Measurements from ENCODE around the gene GNAQ. TPM values are rescaled to one million over a fixed set of nuclear protein-coding genes. Genes with fewer than 3 reads are reported as not detected.

GNAQ gene
- total and polyA plus RNA-seq, 5 donors from 2014 or later: 8.5 to 79.4 (median 17.4) TPM

DNA sequence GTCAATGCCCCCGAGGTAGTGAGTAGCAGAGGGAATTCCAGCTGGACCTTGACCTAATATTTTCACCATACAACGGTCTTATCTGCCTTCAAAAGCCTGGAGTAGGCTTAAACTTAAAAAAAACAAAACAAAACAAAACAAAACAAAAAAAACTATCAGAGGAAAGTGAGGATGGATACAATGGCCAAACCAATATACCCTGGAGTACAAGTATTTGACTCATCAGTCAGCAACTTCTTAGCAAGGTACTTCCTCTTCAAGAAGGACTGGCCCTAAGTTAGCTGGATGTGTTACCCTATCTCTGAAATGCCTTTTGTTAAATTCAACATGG lies 222.9 kb downstream of the GNAQ start:
- Mint-ChIP-seq H3K27ac (peak overlapping the region in 2 of 3 donors; percentile 26 to 44), H3K27me3 (no peaks in the 10 kb centered on the region), H3K4me1 (peaks cover 29 to 51% (median 42%) of the 10 kb centered on the region in 4 donors), H3K36me3 (peaks cover 59% of the 10 kb centered on the region), H3K4me3 (peak overlapping the region in 1 of 4 donors; percentile 37), H3K9me3 (peaks cover 0 to 1% (median 0%) of the 10 kb centered on the region in 7 donors)
- H3K9me3 ChIP-seq (ENCODE audit: control insufficient read depth in 2 of 2, low read length in 2 of 2): no peaks in the 10 kb centered on the region
- H3K4me1 ChIP-seq (ENCODE audit: control insufficient read depth, insufficient read depth, low read length, poor library complexity, severe bottlenecking): peaks cover 14% of the 10 kb centered on the region
- H3K27me3 ChIP-seq (ENCODE audit: control insufficient read depth, insufficient read depth, low read length): no peaks in the 10 kb centered on the region
- no peak overlapping the region for H3K27ac ChIP-seq (ENCODE audit: insufficient read depth, low read length, poor library complexity, severe bottlenecking)
- no peak overlapping the region for H3K4me3 ChIP-seq (ENCODE audit: low read depth, low read length)
- H3K36me3 ChIP-seq (ENCODE audit: control insufficient read depth, insufficient read depth, low read length): peaks cover 23% of the 10 kb centered on the region
- DNase-seq (no peak), ATAC-seq (ENCODE audit: low read depth in 2 of 2) (no peak)

DNA sequence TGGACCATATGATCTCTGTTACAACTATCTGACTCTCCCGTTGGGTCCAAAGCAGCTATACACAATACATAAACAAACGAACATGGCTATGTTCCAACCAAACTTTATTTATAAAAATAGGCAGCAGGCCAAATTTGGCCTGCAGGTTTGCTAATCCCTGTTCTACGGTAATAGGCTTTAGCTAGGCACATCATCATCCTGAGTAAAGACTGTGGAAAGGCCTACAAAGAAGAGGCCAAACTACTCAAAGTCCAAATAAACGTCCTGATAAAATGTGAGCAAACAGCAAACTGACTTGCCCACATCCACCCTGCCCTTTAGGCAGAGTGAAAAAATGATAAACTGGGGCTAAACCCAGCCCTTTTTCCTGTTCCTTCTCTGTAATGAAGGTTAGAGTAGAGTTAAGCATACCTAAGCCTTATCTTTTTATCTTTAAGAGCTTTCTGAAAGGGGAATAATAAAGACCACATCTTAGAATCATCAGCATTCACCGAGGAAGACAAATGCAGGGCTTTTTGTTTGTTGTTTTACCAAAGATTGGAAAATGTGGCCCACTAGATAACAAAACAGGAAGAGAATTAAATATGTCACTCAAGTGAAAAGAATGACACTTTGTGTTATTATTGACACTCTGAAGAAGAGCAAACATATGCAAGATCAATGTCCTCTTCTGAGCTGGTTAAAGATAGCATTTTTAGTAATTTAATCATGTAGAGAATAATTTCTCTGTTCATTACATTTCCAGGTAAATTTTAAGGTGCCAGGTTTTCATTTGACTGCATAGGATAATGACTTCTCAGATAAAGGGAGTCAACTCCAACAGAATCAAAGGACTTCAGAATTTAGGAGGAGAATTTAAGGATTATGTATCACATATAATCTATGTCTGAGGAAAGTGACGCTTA lies 223.5 kb downstream of the GNAQ start:
- Mint-ChIP-seq H3K36me3 (peaks cover 59% of the 10 kb centered on the region), H3K4me1 (peaks cover 33 to 51% (median 41%) of the 10 kb centered on the region in 4 donors), H3K4me3 (peak overlapping the region in 1 of 4 donors; percentile 23), H3K9me3 (peaks cover 0 to 1% (median 0%) of the 10 kb centered on the region in 7 donors), H3K27me3 (no peaks in the 10 kb centered on the region), H3K27ac (peak overlapping the region in 2 of 3 donors; percentile 26 to 44)
- peaks cover 14% of the 10 kb centered on the region for H3K4me1 ChIP-seq (ENCODE audit: control insufficient read depth, insufficient read depth, low read length, poor library complexity, severe bottlenecking)
- H3K27ac ChIP-seq (ENCODE audit: insufficient read depth, low read length, poor library complexity, severe bottlenecking): peak overlapping the region; percentile 29
- no peaks in the 10 kb centered on the region for H3K27me3 ChIP-seq (ENCODE audit: control insufficient read depth, insufficient read depth, low read length)
- DNase-seq (peak in 1 of 3 donors; percentile 32), ATAC-seq (ENCODE audit: low read depth in 2 of 2) (no peak)
- peaks cover 17% of the 10 kb centered on the region for H3K36me3 ChIP-seq (ENCODE audit: control insufficient read depth, insufficient read depth, low read length)
- no peaks in the 10 kb centered on the region for H3K9me3 ChIP-seq (ENCODE audit: control insufficient read depth in 2 of 2, low read length in 2 of 2)
- peak overlapping the region; percentile 4 for H3K4me3 ChIP-seq (ENCODE audit: low read depth, low read length)

DNA sequence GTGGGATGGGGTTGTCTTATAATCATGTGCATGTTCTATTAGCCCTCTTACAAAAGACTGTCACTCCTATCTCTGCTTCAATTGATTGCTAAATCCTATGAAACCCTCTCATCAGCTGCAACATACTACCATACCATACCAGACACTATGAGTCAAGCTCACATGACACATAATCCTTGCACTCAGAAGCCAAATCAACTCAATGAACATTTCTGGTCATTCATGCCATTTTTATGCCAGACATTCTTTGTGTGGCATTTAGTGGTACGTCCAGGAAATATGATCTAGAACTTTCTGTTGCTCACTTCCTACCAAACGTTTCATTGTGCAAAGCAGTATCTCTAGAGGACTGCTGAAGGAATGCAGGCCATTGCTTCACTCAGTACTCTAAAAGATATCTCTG lies 224.3 kb downstream of the GNAQ start:
- Histone ChIP-seq H3K36me3 (ENCODE audit: control insufficient read depth, insufficient read depth, low read length) (peaks cover 17% of the 10 kb centered on the region), H3K4me1 (ENCODE audit: control insufficient read depth, insufficient read depth, low read length, poor library complexity, severe bottlenecking) (peaks cover 14% of the 10 kb centered on the region), H3K27me3 (ENCODE audit: control insufficient read depth, insufficient read depth, low read length) (no peaks in the 10 kb centered on the region), H3K27ac (ENCODE audit: insufficient read depth, low read length, poor library complexity, severe bottlenecking) (no peak overlapping the region), H3K9me3 (ENCODE audit: control insufficient read depth in 2 of 2, low read length in 2 of 2) (no peaks in the 10 kb centered on the region), H3K4me3 (ENCODE audit: low read depth, low read length) (no peak overlapping the region)
- Mint-ChIP-seq H3K4me3 (peak overlapping the region in 1 of 4 donors; percentile 13), H3K27me3 (no peaks in the 10 kb centered on the region), H3K27ac (no peak overlapping the region), H3K4me1 (peaks cover 35 to 51% (median 41%) of the 10 kb centered on the region in 4 donors), H3K9me3 (peaks cover 0 to 1% (median 0%) of the 10 kb centered on the region in 7 donors), H3K36me3 (peaks cover 61% of the 10 kb centered on the region)
- ATAC-seq (ENCODE audit: low read depth in 2 of 2) (no peak), DNase-seq (no peak)

DNA sequence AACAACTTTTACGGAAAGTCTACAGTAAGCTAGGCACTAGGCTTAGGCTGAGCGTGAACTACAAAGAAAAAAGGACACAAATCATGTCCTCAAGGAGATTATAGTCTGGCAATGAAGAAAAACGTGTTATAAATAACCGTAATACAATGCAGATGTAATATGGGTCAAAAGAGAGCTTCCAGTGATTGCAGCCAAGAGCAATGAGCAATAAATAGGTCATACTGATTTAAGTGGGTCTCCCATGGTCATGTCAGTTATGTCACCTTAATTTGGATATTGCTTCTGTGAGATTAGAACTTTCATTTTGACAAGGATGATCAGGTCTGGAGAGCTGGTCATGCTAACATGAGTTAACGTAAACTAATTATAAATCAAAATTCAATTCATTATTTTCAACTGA lies 224.9 kb downstream of the GNAQ start:
- no peaks in the 10 kb centered on the region for H3K27me3 Mint-ChIP-seq
- no peak overlapping the region for H3K4me3 Mint-ChIP-seq
- Histone ChIP-seq H3K36me3 (ENCODE audit: control insufficient read depth, insufficient read depth, low read length) (peaks cover 18% of the 10 kb centered on the region), H3K27ac (ENCODE audit: insufficient read depth, low read length, poor library complexity, severe bottlenecking) (no peak overlapping the region), H3K27me3 (ENCODE audit: control insufficient read depth, insufficient read depth, low read length) (no peaks in the 10 kb centered on the region), H3K4me1 (ENCODE audit: control insufficient read depth, insufficient read depth, low read length, poor library complexity, severe bottlenecking) (peaks cover 14% of the 10 kb centered on the region), H3K9me3 (ENCODE audit: control insufficient read depth in 2 of 2, low read length in 2 of 2) (no peaks in the 10 kb centered on the region), H3K4me3 (ENCODE audit: low read depth, low read length) (no peak overlapping the region)
- peaks cover 0 to 1% (median 0%) of the 10 kb centered on the region in 7 donors for H3K9me3 Mint-ChIP-seq
- no peak for ATAC-seq (ENCODE audit: low read depth in 2 of 2)
- H3K27ac Mint-ChIP-seq: no peak overlapping the region
- H3K36me3 Mint-ChIP-seq: peaks cover 58% of the 10 kb centered on the region
- DNase-seq: no peak
- H3K4me1 Mint-ChIP-seq: peaks cover 35 to 51% (median 41%) of the 10 kb centered on the region in 4 donors

DNA sequence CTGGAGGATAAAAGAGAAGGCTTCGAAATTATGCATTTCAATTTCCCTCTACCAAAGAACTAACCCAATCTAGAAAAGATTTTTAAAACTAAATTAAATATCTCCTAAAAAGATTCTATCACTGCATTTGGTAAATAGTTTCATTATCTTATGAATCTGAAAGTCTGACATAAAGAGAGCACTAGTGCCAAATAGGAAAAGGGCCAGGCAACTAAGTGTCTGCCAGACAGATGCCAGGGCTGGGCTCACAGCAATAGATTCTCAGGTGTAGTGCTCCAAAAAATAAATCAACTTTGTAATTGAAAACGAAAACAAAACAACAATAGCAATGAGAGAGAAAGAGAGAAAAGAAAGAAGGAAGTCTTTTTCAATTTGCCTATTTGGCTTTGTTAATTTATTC lies 225.8 kb downstream of the GNAQ start:
- Histone ChIP-seq H3K9me3 (ENCODE audit: control insufficient read depth in 2 of 2, low read length in 2 of 2) (no peaks in the 10 kb centered on the region), H3K4me1 (ENCODE audit: control insufficient read depth, insufficient read depth, low read length, poor library complexity, severe bottlenecking) (peaks cover 14% of the 10 kb centered on the region), H3K27me3 (ENCODE audit: control insufficient read depth, insufficient read depth, low read length) (no peaks in the 10 kb centered on the region), H3K27ac (ENCODE audit: insufficient read depth, low read length, poor library complexity, severe bottlenecking) (no peak overlapping the region), H3K4me3 (ENCODE audit: low read depth, low read length) (no peak overlapping the region), H3K36me3 (ENCODE audit: control insufficient read depth, insufficient read depth, low read length) (peaks cover 17% of the 10 kb centered on the region)
- Mint-ChIP-seq H3K4me3 (no peak overlapping the region), H3K4me1 (peaks cover 32 to 49% (median 47%) of the 10 kb centered on the region in 4 donors), H3K9me3 (peaks cover 0 to 1% (median 0%) of the 10 kb centered on the region in 7 donors), H3K36me3 (peaks cover 63% of the 10 kb centered on the region), H3K27ac (peak overlapping the region in 1 of 3 donors; percentile 22), H3K27me3 (no peaks in the 10 kb centered on the region)
- ATAC-seq (ENCODE audit: low read depth in 2 of 2) (no peak), DNase-seq (no peak)

DNA sequence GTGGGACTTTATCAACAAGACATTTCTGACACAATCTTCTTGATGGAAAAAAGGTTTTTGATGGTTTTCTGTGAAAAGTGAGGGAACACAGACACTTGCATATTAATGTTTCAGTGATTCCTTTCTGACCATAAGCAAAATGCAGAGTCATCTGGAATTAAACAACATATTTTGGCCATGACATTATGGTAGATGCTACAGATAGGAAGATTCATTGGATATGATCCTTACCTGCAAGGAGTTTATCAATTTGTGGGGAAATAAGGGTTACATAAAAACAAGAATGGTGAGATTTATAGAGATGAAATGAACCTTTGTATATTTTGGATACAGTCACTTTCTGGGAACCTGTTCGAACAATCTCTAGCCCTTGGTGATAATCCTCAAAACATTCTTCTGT lies 228.2 kb downstream of the GNAQ start:
- no peaks in the 10 kb centered on the region for H3K27me3 Mint-ChIP-seq
- peaks cover 27 to 36% (median 30%) of the 10 kb centered on the region in 4 donors for H3K4me1 Mint-ChIP-seq
- H3K27ac Mint-ChIP-seq: peak overlapping the region in 1 of 3 donors; percentile 36

DNA sequence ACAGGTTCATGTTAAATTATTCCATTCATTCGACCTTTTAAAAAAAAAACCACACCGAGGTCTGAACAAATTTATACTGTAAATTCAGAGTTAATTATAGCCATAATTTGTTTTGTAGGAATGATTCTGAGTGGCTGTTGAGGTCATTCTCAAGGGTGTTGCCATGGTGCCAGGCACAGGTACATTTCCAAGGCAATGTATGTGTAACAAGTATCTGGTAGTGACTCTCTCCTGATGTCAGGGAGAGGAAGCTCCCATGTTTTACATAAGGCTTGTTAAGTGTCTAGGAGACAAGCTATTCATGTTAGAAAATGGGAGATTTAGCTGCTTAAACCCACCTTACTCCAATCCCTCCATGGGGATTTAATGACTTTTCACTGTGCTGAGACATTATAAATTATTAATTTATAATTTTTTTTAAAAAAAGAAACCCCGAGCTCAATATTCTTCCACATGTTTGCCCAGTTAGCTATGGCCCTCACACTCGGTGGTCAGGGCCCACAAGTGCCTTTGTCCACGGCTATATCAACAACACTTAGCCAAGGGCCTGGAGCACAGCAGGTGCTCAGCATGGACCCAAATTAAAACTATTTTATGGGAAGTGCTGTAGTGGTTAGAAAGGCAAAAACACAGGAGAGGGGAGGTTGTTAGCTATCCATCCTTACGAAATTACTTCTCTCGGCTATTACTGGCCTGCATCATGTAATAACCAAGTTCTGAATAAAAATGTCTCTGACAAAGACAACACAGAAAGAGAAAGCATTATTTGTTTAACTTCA lies 228.9 kb downstream of the GNAQ start:
- no peak for ATAC-seq (ENCODE audit: low read depth in 2 of 2)
- no peak overlapping the region for H3K4me3 ChIP-seq (ENCODE audit: low read depth, low read length)
- Mint-ChIP-seq H3K4me3 (no peak overlapping the region), H3K27ac (peak overlapping the region in 1 of 3 donors; percentile 36), H3K36me3 (peaks cover 42% of the 10 kb centered on the region), H3K27me3 (no peaks in the 10 kb centered on the region), H3K9me3 (no peaks in the 10 kb centered on the region), H3K4me1 (peaks cover 22 to 35% (median 23%) of the 10 kb centered on the region in 4 donors)
- H3K36me3 ChIP-seq (ENCODE audit: control insufficient read depth, insufficient read depth, low read length): peaks cover 11% of the 10 kb centered on the region
- H3K27me3 ChIP-seq (ENCODE audit: control insufficient read depth, insufficient read depth, low read length): no peaks in the 10 kb centered on the region
- no peak overlapping the region for H3K27ac ChIP-seq (ENCODE audit: insufficient read depth, low read length, poor library complexity, severe bottlenecking)
- peaks cover 2% of the 10 kb centered on the region for H3K4me1 ChIP-seq (ENCODE audit: control insufficient read depth, insufficient read depth, low read length, poor library complexity, severe bottlenecking)
- no peaks in the 10 kb centered on the region for H3K9me3 ChIP-seq (ENCODE audit: control insufficient read depth in 2 of 2, low read length in 2 of 2)
- no peak for DNase-seq

More for the DNA sequence above, 228.2 kb downstream of the GNAQ start:
- ATAC-seq (ENCODE audit: low read depth in 2 of 2): no peak
- Histone ChIP-seq H3K9me3 (ENCODE audit: control insufficient read depth in 2 of 2, low read length in 2 of 2) (no peaks in the 10 kb centered on the region), H3K4me1 (ENCODE audit: control insufficient read depth, insufficient read depth, low read length, poor library complexity, severe bottlenecking) (peaks cover 9% of the 10 kb centered on the region), H3K27ac (ENCODE audit: insufficient read depth, low read length, poor library complexity, severe bottlenecking) (no peak overlapping the region), H3K4me3 (ENCODE audit: low read depth, low read length) (no peak overlapping the region), H3K27me3 (ENCODE audit: control insufficient read depth, insufficient read depth, low read length) (no peaks in the 10 kb centered on the region), H3K36me3 (ENCODE audit: control insufficient read depth, insufficient read depth, low read length) (peaks cover 10% of the 10 kb centered on the region)
- Mint-ChIP-seq H3K9me3 (no peaks in the 10 kb centered on the region), H3K4me3 (no peak overlapping the region), H3K36me3 (peaks cover 47% of the 10 kb centered on the region)
- no peak for DNase-seq

Measured in CD4-positive, CD25-positive, alpha-beta regulatory T cell (primary cell).